ENCODE measurements around the gene DEDD. TPM values are rescaled to one million over a fixed set of nuclear protein-coding genes. Genes with fewer than 3 reads are reported as not detected.

The DEDD gene
- total RNA-seq, 1 experiment from 2014 or later = 29.8 TPM

DNA sequence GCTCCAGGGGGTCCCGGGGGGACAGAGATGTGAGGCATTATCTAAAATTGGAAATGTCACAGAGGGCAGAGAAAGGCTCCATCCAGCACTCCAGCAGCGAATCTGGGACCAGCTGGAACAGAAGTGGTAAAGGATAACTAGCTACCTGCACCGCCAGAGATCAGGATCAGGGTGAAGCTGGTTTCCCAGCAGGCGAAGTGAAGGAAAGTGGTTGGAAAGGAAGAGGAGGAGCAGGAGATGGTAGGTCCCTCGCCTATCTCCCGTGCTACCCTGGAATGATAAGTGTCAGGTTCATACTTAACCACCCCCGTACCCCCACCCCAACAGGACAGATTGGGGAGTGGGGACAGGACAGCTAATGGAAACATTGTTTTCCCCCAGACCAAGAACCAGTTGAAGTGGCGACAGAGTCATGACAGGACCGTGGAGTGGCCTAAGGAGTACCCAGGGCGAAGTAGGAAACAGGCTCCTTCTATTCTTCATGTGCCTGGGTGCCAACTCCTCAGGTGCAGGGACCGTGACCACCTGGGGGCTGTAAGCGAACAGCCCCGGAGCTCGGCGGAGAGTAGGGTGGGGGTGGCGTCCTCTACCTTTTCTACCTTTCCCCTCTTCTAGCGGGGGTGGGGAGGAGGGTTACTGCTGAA is 44.1 kb upstream of the DEDD start:
- BruUV-seq (replicated peaks) = no TSS peak
- Histone ChIP-seq H2AFZ (peak overlapping the region; percentile 94), H3K27ac (peak overlapping the region; percentile 61; the same call in 1 of the 2 replicates)

DNA sequence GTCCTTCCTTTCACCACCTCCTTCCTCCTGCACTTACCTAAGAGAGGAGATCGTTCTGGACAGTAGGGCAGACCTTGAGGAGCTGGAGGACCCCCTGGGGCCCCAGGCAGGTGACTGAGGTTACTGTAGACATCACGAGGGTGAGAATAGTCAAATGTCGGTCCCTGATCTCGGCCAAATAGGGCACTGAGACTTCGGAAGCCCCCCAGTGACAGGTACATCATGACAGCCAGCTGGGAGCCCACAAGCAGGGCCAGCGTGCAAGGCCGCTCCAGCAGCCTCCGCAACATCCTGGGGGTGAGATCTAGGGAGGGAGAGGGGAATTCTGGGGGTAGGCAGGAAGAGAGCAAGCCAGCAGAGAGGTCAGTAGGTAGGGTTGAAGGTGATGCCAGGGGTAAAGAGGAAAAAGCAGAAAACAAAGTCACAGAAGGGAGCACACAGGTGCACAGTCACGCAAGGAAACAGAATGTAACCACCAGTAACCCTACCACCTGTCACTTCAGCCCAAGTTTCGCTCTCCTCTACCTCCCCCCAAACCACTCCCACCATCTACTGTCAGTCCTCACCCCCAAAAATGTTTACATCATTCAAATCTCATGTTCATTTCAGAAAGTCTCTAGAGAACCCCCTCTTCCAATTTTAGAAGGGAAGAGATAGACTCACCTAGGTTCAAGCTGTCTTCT is 43.4 kb upstream of the DEDD start:
- peaks cover 11% of the 10 kb centered on the region for H3K36me3 ChIP-seq (ENCODE audit: low read depth)
- TF ChIP-seq, protein P1, sequence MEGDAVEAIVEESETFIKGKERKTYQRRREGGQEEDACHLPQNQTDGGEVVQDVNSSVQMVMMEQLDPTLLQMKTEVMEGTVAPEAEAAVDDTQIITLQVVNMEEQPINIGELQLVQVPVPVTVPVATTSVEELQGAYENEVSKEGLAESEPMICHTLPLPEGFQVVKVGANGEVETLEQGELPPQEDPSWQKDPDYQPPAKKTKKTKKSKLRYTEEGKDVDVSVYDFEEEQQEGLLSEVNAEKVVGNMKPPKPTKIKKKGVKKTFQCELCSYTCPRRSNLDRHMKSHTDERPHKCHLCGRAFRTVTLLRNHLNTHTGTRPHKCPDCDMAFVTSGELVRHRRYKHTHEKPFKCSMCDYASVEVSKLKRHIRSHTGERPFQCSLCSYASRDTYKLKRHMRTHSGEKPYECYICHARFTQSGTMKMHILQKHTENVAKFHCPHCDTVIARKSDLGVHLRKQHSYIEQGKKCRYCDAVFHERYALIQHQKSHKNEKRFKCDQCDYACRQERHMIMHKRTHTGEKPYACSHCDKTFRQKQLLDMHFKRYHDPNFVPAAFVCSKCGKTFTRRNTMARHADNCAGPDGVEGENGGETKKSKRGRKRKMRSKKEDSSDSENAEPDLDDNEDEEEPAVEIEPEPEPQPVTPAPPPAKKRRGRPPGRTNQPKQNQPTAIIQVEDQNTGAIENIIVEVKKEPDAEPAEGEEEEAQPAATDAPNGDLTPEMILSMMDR (conservative IDR thresholded peaks at IDR 0.05) = no peak
- TF ChIP-seq EZH2 (IDR thresholded peaks at IDR 0.05; ENCODE audit: low read depth) = no peak
- BruUV-seq (replicated peaks) = TSS peak; percentile 48
- intact Hi-C loops (cut with micrococcal nuclease; ENCODE audit: unreplicated experiment) = no loop called here
- peak overlapping the region; percentile 85 for H3K4me2 ChIP-seq
- peaks cover 15% of the 10 kb centered on the region; the same call in 1 of the 2 replicates for H3F3A ChIP-seq (ENCODE audit: insufficient read depth, low read depth)
- ChIA-PET CTCF (interaction anchor here (0.5 kb wide), 1 partner anchor 13 kb away, joined by 3 read pairs; no protein-coding TSS in a partner anchor), POLR2A (ENCODE audit: unreplicated experiment) (interaction anchor here (0.6 kb wide), 1 partner anchor 28 kb away, joined by 4 read pairs; no protein-coding TSS in a partner anchor)
- H4K20me1 ChIP-seq (ENCODE audit: insufficient read depth) = no peaks in the 10 kb centered on the region
- H3K4me1 ChIP-seq (replicated peaks; ENCODE audit: insufficient read depth) = peaks cover 15% of the 10 kb centered on the region
- H3K79me2 ChIP-seq (ENCODE audit: low read depth) = peaks cover 14% of the 10 kb centered on the region
- H3K9me3 ChIP-seq (ENCODE audit: insufficient read depth, low read depth) = no peaks in the 10 kb centered on the region
- DNase-seq = no peak
- H3K27me3 ChIP-seq (ENCODE audit: insufficient read depth, low read depth) = no peaks in the 10 kb centered on the region
- H2AFZ ChIP-seq = no peak overlapping the region
- H3K27ac ChIP-seq = no peak overlapping the region
- peak overlapping the region; percentile 83 for H3K4me3 ChIP-seq
- no peaks in the 10 kb centered on the region for H3K9me2 ChIP-seq (ENCODE audit: insufficient read depth)

More for the DNA sequence above, 44.1 kb upstream of the DEDD start:
- Histone ChIP-seq H3K79me2 (ENCODE audit: low read depth) (peaks cover 14% of the 10 kb centered on the region), H3K4me1 (replicated peaks; ENCODE audit: insufficient read depth) (peaks cover 15% of the 10 kb centered on the region), H3F3A (ENCODE audit: insufficient read depth, low read depth) (peaks cover 13% of the 10 kb centered on the region; the same call in 1 of the 2 replicates), H3K36me3 (ENCODE audit: low read depth) (peaks cover 11% of the 10 kb centered on the region), H3K9me3 (ENCODE audit: insufficient read depth, low read depth) (no peaks in the 10 kb centered on the region), H3K9me2 (ENCODE audit: insufficient read depth) (no peaks in the 10 kb centered on the region), H3K27me3 (ENCODE audit: insufficient read depth, low read depth) (no peaks in the 10 kb centered on the region), H3K4me3 (peak overlapping the region; percentile 83), H3K4me2 (peak overlapping the region; percentile 85), H4K20me1 (ENCODE audit: insufficient read depth) (no peaks in the 10 kb centered on the region)
- ChIA-PET POLR2A (ENCODE audit: unreplicated experiment) (interaction anchor here (0.6 to 0.7 kb wide), 5 partner anchors 11 to 504 kb away, joined by 3 to 29 read pairs (median 4); partner anchors contain the start of genes DEDD and PPOX), CTCF (interaction anchor here (0.5 to 0.6 kb wide), 2 partner anchors 12 to 179 kb away, joined by 3 to 13 read pairs; no protein-coding TSS in a partner anchor)
- TF ChIP-seq, protein P1 (conservative IDR thresholded peaks at IDR 0.05) = no peak
- no peak for TF ChIP-seq EZH2 (IDR thresholded peaks at IDR 0.05; ENCODE audit: low read depth)
- intact Hi-C loops (cut with micrococcal nuclease; ENCODE audit: unreplicated experiment) = loop anchor here (1.0 kb wide), 1 partner anchor 43 kb away; no protein-coding TSS in a partner anchor
- no peak for DNase-seq

DNA sequence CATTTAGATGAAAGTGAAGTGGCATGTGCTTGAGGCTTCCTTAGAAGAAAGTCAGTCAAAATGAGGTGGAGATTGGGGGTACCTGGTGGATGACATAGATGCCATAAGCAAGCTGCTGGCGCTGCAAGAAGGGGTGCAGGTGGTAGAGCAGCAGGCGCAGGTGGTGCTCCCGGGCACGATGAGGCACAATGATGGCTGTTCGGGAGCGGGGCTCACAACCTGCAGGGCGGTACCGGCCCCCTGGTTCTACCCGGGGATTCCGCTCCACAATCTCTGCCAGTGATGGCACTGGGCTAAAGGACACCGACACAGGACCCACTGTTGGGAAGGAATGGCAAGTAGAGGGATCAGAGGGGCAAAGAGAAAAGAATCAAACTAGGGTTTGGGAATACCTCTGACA is 42.4 kb upstream of the DEDD start:
- Histone ChIP-seq H3K9me3 (ENCODE audit: insufficient read depth, low read depth) (no peaks in the 10 kb centered on the region), H3F3A (ENCODE audit: insufficient read depth, low read depth) (peaks cover 9% of the 10 kb centered on the region; the same call in 1 of the 2 replicates), H3K79me2 (ENCODE audit: low read depth) (peaks cover 14% of the 10 kb centered on the region), H4K20me1 (ENCODE audit: insufficient read depth) (no peaks in the 10 kb centered on the region), H2AFZ (no peak overlapping the region), H3K36me3 (ENCODE audit: low read depth) (peaks cover 11% of the 10 kb centered on the region), H3K27me3 (ENCODE audit: insufficient read depth, low read depth) (no peaks in the 10 kb centered on the region), H3K27ac (no peak overlapping the region), H3K4me1 (replicated peaks; ENCODE audit: insufficient read depth) (peaks cover 15% of the 10 kb centered on the region), H3K4me3 (no peak overlapping the region), H3K4me2 (no peak overlapping the region), H3K9me2 (ENCODE audit: insufficient read depth) (no peaks in the 10 kb centered on the region)
- CTCF ChIA-PET = no interaction called here
- intact Hi-C loops (cut with micrococcal nuclease; ENCODE audit: unreplicated experiment) = no loop called here
- no peak for DNase-seq
- no TSS peak for BruUV-seq (replicated peaks)
- TF ChIP-seq EZH2 (IDR thresholded peaks at IDR 0.05; ENCODE audit: low read depth) = no peak
- TF ChIP-seq, protein P1 (conservative IDR thresholded peaks at IDR 0.05) = no peak
- POLR2A ChIA-PET (ENCODE audit: unreplicated experiment) = no interaction called here

All from PC-9 (cell line).